ENCODE results near the gene CETP.

DNA sequence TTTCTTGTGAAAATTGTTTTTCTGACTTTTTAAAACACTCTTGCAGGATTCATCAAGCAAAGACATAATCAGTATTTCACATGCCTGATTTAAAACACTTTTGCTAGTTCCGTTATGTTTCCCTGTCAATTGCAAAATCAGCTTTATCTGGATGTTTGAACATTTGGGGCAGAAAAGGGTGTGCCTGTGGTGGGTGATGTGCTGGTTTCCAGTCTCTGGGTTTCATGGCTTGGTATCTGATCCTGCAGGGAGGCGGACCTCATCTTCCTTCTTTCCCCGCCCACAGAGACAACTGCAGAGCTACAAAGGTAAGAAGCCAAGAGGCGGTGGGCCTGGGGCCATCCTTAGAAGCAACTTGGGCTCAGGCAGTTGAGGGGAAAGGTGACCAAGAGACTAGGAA, 69.4 kb downstream of the CETP start:
- TF ChIP-seq POLR2A (IDR thresholded peaks at IDR 0.05) (no peak), POLR2AphosphoS5 (IDR thresholded peaks at IDR 0.05) (no peak)
- TF ChIP-seq, protein P1, sequence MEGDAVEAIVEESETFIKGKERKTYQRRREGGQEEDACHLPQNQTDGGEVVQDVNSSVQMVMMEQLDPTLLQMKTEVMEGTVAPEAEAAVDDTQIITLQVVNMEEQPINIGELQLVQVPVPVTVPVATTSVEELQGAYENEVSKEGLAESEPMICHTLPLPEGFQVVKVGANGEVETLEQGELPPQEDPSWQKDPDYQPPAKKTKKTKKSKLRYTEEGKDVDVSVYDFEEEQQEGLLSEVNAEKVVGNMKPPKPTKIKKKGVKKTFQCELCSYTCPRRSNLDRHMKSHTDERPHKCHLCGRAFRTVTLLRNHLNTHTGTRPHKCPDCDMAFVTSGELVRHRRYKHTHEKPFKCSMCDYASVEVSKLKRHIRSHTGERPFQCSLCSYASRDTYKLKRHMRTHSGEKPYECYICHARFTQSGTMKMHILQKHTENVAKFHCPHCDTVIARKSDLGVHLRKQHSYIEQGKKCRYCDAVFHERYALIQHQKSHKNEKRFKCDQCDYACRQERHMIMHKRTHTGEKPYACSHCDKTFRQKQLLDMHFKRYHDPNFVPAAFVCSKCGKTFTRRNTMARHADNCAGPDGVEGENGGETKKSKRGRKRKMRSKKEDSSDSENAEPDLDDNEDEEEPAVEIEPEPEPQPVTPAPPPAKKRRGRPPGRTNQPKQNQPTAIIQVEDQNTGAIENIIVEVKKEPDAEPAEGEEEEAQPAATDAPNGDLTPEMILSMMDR (IDR thresholded peaks at IDR 0.05) = no peak

All from suprapubic skin (tissue), 4 donors.